HG03064 (cell line): ENCODE data around the gene BMPER.

Source experiments
- ATAC-seq: cut with Tn5 transposase; IDR thresholded peaks from one replicate; pipeline ENCODE4 v1.9.1; 2021; ENCODE audit warnings: low read depth; ENCODE audit not compliant: unreplicated experiment

Gene BMPER

DNA sequence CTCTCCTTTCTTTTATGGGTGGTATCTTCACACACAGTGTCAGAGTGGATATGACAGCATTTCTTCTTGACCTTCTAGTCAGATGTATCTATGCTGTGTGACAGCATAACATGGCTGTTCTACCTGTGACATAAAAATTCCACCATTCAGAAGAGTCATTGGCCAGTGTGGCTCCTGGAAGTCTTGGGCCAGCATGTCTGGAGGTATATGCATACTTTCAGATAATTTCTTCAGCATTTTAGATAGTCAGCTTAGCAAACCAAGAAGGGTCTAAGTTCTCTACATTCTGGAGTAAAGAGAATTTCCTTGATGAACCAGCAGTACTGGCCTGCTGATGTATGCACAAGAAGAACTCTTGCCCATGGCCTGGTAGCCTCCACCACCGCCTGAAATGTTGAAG lies 179.3 kb downstream of the BMPER start:
- no peak for ATAC-seq

DNA sequence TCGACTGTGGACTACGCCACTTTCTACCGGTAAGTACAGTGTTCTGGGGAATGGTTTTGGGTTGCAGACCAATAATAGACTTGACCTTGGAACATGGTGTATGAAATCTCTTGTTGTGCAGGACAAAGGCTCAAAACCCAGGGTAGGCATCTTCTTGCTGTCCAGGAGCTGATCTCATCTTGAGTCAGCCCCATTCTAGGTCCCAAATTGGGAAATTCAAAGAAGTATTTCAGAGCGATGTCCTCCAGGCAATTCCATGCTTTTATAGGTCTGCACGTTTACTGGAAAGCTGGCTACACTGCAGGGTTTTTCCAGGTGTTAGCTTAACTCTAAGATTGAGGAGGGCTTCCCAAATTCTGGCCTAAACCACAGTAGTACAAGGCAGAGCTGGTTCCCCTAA lies 180.7 kb downstream of the BMPER start:
- no peak for ATAC-seq

DNA sequence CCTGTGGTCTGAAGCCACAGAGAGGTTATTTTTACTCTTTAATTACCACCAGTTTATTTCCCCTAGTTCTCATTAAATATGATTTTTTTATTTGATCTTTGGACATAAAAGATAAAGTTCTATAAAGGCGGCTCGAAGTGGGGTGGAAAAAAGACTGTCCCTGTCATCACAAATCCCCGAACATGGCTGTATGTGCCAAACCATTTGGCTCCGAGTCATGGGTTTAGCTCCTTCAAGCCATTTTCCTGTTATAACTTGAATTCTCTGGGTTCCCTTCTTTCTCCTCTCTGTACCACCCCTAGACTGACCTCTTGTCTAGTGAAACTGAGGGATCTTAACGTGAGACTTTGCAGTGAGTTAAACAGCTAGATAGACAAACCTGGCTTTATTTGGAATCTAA lies 181.6 kb downstream of the BMPER start:
- no peak for ATAC-seq

DNA sequence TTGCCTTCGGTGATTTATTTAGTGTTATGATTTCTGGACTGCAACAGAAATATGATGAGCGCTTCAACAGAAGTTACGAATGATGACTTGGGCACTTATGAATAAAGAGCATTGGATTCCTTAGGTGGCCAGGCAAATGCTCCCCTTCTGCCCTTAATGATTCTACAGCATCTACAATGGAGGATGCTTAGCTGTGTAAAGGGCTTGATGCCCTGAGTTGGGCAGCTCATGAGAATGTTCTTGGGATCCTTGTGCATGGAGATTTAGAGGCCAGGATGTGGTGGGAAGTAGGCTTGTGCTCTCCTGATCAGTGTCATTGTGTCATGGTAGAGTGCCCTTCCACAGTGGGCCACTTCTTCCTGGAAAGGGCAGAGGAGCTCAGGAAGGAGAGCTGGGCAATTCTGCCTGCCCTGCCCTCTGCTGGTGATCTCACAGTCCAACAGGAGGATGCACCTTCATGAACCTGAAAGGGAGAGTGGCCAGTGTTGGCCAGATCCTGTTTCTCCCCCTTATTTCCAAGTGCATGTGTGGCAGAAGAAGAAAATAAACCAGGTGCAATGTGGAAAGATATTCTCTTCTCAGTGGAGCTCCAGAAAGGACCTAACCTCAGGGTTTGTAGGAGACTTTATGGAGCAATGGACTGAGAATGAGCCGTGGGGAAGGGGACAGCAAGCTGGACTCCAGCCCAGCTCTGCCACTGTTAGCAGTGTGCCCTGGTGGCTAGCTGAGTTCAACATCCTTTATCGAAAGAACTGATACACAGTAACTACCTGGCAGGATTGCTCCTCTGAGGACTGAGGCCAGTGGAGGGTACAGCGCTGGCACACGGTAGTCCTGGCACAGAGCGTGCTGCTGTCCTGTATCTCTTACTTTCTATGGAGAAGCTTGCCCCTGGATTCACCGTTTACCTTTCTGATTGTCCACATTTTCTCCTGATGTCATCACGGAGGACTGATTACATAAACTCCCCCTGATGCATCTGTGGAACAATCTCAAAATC lies 182.9 kb downstream of the BMPER start:
- ATAC-seq, result no peak

DNA sequence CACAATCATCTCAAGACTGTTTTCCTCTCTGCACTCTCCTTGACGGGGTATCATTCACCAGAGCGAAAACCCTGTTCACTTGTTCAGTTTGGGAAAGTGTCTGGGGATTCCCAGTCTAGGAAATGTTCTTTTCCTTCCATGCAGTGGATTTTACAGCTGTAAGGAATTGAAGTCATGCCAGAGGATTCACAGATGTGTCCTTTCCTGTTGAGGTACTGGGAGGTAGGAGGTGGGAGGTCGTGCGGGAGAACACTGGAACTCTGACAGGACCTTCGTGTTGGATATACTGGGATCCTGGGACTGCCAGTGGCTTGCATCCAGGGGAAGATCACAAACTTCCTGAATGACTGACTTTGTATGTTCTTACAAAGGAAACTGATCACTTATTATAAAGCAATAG lies 185.5 kb downstream of the BMPER start:
- no peak for ATAC-seq

DNA sequence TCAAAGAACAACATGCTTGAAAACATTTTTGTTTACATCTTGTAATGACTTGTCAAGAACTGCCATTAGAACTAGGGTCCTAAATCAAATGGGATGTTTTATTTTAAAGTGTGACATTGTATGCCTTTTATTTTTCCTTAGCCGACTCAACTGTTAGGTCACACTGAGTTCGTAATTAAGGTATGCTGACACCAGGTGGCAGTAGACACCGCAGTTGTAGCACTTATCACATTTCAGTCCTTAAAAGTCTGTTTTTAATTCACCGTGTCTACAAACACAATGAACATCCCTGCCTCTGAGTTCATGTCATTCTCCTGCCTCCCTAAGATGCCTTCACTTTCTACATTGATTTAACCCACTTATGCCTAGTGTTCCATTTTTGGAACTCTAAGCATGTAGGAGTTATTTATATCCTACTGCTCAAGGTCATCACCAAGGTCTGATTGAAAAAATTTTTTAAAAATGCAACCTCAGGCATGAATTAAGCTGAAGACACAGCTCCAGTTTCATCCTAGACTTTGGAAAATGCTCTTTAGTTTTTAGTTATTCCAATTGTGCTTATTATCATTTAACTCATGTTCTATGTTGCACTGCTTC lies 186.1 kb downstream of the BMPER start:
- no peak for ATAC-seq

DNA sequence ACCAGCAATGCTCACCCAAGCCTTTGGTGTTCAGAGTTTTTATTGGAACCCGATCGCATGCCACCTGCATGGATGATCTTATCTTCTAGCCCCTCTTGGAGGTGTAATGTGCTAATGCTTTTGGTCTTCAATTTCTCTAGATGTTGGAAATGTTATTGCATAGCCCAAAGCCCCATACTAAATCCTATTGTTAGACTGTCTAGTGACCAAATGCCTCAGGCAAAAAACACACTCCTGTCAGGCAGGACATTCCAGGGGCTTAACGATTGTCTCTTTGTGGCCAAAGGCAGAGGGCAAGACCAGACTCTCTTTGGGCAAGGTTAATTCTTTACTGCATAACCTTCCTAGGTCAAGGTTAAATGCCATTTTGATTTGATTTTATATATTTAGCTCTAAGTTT lies 187.9 kb downstream of the BMPER start:
- no peak for ATAC-seq

DNA sequence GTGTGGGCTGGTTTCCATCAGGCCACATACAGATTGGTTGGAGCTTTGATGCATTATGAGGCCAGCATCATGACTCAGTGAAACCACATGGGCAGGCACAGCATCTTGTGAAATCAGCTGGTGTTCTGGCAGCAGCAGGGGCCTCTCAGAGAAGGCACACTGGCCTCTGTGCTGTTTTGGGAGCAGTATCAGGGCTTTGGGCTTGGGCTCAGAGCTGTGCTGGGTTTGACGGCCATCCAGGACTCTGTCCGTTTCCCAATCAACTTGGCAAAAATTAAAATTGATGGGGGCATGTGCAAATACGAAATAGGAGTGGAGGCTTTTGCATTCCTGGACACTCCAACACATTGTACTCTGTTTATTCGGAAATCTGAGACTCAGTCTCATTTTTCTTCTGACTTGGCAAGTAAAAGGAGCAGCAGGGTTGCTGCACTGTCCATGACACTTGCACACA lies 190.9 kb downstream of the BMPER start:
- ATAC-seq, result no peak

DNA sequence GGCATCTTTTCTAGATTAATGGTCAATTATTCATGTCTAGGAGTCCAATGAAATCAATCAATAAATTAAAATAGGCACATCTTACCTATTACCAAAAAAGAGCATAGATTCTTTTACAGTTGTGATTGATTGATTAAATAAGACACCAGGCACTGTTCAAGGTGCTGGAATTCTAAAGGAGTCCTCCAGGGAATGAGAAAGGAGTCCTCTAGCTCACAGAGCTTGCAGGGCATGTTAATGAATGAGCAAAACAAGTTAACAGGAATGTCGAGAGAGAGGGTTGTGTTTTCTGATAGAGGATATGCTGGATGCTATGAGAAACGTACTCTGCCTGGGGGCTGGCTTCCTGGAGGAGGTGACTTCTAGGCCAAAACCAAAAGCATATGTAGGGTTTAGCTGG lies 191.4 kb downstream of the BMPER start:
- ATAC-seq, result no peak

DNA sequence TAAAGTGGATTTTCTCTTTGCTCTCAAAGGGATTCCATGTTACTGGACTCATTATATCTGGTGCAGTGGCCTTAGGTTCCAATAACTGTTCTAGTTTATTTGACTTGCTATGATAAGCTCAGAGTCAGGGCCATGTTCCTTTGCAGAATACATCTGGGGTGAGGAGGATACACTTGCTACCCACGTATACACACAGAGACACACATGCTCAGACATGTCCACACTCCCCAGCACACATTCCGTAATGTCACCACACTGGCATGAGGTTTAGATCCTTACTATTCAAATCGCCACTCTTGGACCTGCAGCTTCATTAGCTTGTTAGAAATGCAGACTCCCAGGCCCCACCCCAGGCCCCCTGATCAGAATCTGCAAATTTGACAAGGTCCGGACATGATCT lies 195.3 kb downstream of the BMPER start:
- ATAC-seq, result no peak

DNA sequence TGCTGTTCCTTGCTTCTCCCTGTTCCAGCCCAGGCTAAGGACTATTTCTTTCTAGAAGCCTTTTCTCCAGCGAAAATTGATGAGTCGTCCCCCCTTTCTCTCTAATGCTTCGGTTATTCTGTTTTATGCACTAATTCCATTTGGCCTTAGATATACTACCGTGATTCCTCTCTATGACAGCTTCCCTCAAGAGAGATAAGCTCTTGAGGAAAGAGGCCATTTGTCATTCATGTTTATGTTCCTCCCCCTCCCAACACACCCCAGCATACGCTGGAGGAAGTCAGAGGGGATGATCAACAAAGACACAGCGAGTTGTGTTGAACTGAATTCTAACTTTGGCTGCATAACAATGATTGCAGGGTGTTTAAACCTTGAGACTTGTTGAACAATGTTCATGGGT lies 198.8 kb downstream of the BMPER start:
- no peak for ATAC-seq

DNA sequence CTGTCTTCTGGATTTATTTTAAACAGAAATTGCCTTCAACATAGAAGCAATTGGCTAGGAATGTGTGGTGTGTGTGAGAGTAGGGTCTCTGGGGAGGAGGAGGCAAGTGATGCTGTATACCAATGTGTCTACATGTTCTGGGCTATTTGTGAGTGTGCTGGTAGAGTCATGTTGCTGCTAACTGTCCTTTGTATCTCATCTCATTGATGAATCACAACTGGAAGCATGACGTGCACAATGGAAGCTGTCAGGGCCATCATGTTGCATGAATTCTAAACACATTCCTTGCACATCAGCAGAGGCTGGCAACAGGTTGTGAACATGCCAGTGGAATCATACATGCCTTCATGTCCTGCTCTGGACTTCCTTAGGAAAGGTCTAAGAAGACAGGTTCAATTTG lies 199.7 kb downstream of the BMPER start:
- no peak for ATAC-seq

DNA sequence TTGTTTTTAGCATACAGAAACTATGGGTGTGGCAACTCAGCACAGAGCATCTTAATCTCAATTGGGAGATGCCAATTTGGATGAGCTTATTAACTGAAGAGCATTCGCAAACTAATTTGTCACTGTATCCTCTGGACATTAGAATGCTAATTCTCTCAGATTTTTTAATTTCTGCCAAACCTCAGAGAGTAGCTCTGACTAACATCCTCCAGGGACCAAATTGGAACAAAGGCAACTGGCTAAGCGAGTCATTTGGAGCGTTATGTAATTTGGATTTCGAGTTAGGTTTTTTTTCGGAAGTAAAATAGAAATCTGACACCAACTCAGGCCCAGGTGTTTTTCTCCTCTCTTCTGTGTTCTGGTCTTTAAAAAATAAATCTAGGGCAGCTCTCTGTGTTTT lies 201.9 kb downstream of the BMPER start:
- no peak for ATAC-seq

DNA sequence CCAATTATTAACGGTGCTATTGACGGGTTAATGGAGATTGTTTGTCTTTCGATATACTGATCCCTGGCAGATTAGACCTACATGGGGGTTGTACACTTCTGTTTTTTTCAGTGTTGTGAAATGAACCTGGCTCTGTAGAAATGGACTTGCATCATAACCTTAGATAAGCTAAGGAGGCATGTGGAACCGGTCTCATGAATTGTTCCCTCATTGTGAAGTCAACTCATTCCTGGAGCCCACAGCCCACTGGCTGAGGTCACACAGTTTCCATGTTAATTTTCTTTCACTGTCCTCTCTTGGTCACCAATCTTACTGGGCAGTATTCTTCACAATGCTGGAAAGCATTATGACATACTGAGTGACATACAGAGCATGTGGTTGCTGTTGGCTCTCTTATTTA lies 202.8 kb downstream of the BMPER start:
- no peak for ATAC-seq

DNA sequence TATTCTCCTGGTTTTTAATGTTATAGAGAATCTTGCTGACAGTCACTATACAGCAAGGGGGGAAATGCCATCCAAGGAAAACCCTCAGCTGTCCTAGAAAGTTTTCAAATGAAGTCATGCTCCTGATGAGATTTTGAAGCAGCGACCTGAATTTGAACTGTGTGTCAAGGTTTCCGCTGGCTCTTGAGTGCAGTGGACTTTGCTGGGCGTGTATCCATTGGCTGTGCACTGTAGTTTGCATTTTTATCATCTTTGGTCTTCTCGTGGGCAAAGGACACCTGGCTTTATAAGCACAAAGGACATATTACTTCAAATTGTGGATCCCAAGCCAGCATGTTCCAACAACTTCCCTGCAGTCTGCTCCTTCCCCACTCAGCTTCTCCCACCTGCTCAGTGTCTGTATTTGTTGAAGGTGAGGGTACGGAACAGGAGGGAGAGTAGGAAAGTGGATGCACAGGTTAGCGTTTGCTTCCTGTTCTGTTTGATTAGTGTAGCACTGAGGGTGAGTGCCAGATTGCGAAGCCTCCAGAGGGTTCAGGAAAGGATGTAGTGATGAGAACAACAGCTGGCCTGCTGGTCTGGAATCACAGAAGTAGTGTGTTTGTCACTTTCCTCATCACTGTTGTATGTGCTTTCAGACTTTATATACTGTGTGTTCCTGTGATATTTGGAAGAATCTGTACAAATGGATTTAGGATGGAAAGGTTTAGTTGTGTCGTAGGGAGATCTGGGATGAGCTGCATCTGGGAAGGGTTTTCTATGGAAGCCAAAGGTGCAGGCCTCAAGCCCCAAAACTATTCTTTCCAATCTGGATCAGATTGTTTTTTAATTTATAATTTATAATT lies 204.8 kb downstream of the BMPER start:
- no peak for ATAC-seq

DNA sequence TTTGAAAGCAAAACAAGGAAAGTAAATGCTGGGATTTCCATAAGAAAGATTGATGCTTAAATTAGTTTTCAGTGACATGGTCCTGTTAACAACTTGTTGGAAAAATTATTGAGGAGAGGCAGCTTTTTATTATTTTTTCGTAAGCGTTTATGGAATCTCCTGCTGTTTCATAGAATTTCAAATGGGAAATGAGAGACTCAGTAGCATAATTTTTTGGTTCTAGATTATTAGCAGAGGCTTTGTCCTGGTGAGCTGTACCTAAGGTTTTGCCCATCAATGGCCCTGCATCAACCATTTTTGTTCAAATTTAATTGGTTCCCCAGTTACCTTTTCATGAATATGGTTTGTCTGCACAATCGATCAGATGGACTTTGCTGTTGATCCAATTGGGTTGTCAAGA lies 205.7 kb downstream of the BMPER start:
- no peak for ATAC-seq

DNA sequence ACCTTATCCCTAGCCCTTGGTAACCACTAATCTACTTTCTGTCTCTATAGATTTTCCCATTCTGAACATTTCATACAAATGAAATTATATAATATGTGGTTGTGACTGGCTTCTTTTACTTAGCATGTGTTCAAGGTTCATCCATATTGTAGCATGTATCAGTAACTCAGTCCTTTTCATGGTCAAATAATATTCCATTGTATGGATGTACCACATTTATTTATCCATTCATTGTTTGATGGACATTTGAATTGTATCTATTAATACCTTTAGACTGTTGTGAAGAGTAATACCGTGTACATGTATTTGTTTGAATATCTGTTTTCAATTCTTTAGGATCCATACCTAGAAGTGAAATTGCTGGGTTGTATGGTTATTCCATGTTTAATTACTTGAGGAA lies 210.2 kb downstream of the BMPER start:
- ATAC-seq, result no peak

DNA sequence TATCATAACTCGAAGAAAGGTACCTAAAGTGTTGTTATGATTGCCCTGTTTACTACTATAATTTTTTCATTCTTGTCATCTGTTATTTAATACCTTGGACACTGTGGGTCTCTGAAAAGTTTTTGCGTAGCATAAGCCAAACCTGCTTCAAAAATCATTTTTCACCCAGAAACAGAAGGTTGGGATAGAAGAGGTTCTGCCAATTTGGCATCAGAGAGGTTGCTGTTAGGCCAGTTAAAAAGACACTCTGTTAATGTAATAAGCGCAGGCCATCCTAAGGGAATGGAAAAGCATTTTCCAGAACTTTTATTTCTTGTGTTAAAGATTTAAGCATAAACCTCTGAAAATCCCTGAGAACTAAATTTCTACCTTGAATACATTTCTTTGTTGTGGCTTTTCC lies 212.2 kb downstream of the BMPER start:
- no peak for ATAC-seq

DNA sequence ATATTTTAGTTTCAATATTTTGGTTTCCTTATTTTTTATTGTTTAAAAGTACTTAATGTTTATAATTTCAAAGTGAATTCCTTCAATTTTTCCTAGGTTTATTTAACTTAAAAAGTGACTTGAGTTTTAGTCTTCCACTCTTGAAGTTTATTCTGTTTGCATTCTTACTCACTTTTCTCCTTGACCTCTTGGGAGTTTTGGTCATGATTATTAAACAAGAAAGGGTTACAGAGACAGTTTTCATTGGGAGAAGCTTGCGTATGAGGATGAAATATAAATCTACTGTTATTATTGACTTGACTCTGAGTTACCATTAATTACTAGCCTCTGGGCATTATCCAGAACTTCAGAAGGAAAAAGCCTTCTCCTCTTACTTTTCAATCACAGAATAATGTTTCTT lies 216.0 kb downstream of the BMPER start:
- no peak for ATAC-seq

DNA sequence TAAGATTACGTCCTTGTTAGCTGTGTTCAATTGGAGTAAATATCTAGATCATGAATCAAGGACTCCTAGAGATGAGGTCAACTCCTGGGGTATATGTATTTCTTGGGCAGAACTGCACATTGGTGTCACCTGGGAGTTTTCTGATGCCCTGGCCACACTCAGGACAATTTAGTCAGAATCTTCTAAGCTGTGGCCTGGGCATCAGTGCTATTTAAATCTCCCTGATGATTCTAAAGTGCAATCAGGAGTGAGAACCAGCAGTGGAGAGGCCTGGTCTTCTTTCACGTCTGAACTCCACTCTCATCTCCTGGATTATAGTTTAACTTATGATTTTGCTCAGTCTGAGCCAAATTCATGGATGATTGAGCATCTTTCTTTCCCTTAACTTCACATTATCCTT lies 218.0 kb downstream of the BMPER start:
- no peak for ATAC-seq

DNA sequence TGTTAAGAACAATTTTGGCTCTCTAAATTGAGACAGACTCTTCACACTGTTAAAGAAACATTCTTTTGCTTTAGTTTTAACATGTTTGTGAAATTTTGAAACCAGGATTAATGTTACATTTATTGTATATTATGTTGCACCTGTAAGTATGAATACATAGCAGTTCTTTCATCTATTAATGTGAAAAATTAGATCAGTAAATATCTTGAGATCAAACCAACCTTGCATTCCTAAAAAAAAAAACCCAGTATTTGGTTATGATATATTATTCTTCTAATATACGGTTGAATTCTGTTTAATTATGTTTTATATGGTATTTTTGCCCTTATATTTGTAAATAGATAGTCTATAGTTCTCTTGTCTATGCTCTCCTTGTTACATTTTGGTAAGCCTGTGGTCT lies 219.4 kb downstream of the BMPER start:
- ATAC-seq, result no peak
